B cell (primary cell): ENCODE measurements around the gene BCOR. TPM values are rescaled to one million over a fixed set of nuclear protein-coding genes. Genes with fewer than 3 reads are reported as not detected.

Source experiments
- ATAC-seq: fragments of 200-7000 bp; cut with Tn5 transposase; one replicate; pipeline ENCODE4 v1.10.0; 2021; ENCODE audit warnings: low read depth, mild to moderate bottlenecking, moderate number of reproducible peaks, moderate library complexity
- CTCF ChIA-PET: fragments of 350-600 bp; sonication (Branson Sonifier 250); formaldehyde crosslinking; loops from one replicate; lab custom pipeline; 2021; ENCODE audit warnings: antibody characterized with exemption, inconsistent platforms; lab: Charles Lee
- POLR2A ChIA-PET: fragments of 350-600 bp; sonication (Branson Sonifier 250); formaldehyde crosslinking; loops from one replicate; lab custom pipeline; 2021; ENCODE audit warnings: antibody characterized with exemption; lab: Charles Lee
- DNase-seq: peaks from one replicate; pipeline ENCODE4 v3.0.0; 2013
- H2AFZ ChIP-seq: 2 replicates; pipeline ENCODE4 v1.6.1; 2012; ENCODE audit warnings: mild to moderate bottlenecking, low read depth, low read length; ENCODE audit not compliant: insufficient read depth, poor library complexity, severe bottlenecking
- H3K27ac ChIP-seq, 2 donors: 1 replicate in 1 of 2; 2 replicates in 1 of 2; pipeline ENCODE4 v1.5.1; 2012 to 2013; ENCODE audit warnings: low read length in 2 of 2, mild to moderate bottlenecking in 2 of 2, moderate library complexity in 1 of 2
- H3K27me3 ChIP-seq, 4 experiments: fragments of 200-600 bp in 1 of 4; sonication (generic) in 1 of 4; replicated peaks in 1 of 4; 1 replicate in 2 of 4; 2 replicates in 2 of 4; pipeline versions ENCODE4 v1.6.1 to v1.7.0; 2013 to 2016; ENCODE audit warnings: low read length in 3 of 4, mild to moderate bottlenecking in 2 of 4, mixed read lengths in 1 of 4, moderate library complexity in 1 of 4; ENCODE audit not compliant: insufficient read depth in 4 of 4, control insufficient read depth in 3 of 4; ENCODE audit errors: control extremely low read depth in 1 of 4
- H3K36me3 ChIP-seq, 2 experiments: replicated peaks in 1 of 2; 1 replicate in 1 of 2; 2 replicates in 1 of 2; pipeline versions ENCODE4 v1.6.1 to v1.7.1; 2013; ENCODE audit warnings: low read length in 1 of 2; ENCODE audit not compliant: insufficient read depth in 2 of 2, control insufficient read depth in 1 of 2; ENCODE audit errors: control extremely low read depth in 1 of 2, extremely low read depth in 1 of 2
- H3K4me1 ChIP-seq, 2 donors: fragments of 200-600 bp in 1 of 2; sonication (generic) in 1 of 2; 1 replicate in 1 of 2; 2 replicates in 1 of 2; pipeline versions ENCODE4 v1.5.1 to v1.6.1; 2013 to 2017; ENCODE audit warnings: low read length in 2 of 2; ENCODE audit not compliant: control insufficient read depth in 2 of 2, insufficient read depth in 2 of 2
- H3K4me2 ChIP-seq: replicated peaks from 2 replicates; pipeline ENCODE3; 2012; ENCODE audit warnings: mild to moderate bottlenecking, low read depth, low read length; ENCODE audit not compliant: poor library complexity, severe bottlenecking
- H3K4me3 ChIP-seq, 5 experiments: fragments of 200-600 bp in 1 of 5; sonication (generic) in 1 of 5; 1 replicate in 3 of 5; 2 replicates in 2 of 5; pipeline versions ENCODE4 v1.5.1 to v1.7.0; 2011 to 2016; ENCODE audit warnings: low read length in 4 of 5, mild to moderate bottlenecking in 4 of 5, low read depth in 2 of 5, control low read depth in 1 of 5, moderate library complexity in 1 of 5; ENCODE audit not compliant: insufficient read depth in 1 of 5; ENCODE audit errors: control extremely low read depth in 1 of 5, extremely low read depth in 1 of 5
- H3K79me2 ChIP-seq: fragments of 200-600 bp; sonication (generic); one replicate; pipeline ENCODE4 v1.6.0; 2016; ENCODE audit warnings: low read length; ENCODE audit not compliant: control insufficient read depth, insufficient read depth
- H3K9ac ChIP-seq: fragments of 200-600 bp; sonication (generic); 2 replicates; pipeline ENCODE4 v1.6.1; 2017; ENCODE audit warnings: mild to moderate bottlenecking, low read length, moderate library complexity
- H3K9me3 ChIP-seq, 3 donors: one replicate each; pipeline versions ENCODE4 v1.6.1 to v1.7.1; 2013; ENCODE audit warnings: low read length in 2 of 3; ENCODE audit not compliant: control insufficient read depth in 2 of 3, insufficient read depth in 1 of 3; ENCODE audit errors: control extremely low read depth in 1 of 3
- H4K20me1 ChIP-seq: 2 replicates; pipeline ENCODE4 v1.6.0; 2012; ENCODE audit warnings: mild to moderate bottlenecking, low read length; ENCODE audit not compliant: insufficient read depth, control insufficient read depth, poor library complexity, severe bottlenecking
- H3K27ac Mint-ChIP-seq: one replicate; pipeline ENCODE4 v1.8.0; 2021; ENCODE audit warnings: mixed read lengths
- H3K27me3 Mint-ChIP-seq: one replicate; pipeline ENCODE4 v1.8.0; 2021; ENCODE audit warnings: mixed read lengths
- H3K4me1 Mint-ChIP-seq: one replicate; pipeline ENCODE4 v1.8.0; 2021; ENCODE audit warnings: mixed read lengths
- H3K4me3 Mint-ChIP-seq: one replicate; pipeline ENCODE4 v1.8.0; 2021; ENCODE audit warnings: mixed read lengths
- H3K9me3 Mint-ChIP-seq: one replicate; pipeline ENCODE4 v1.8.0; 2022; ENCODE audit warnings: mixed read lengths; ENCODE audit not compliant: insufficient read depth
- EZH2 ChIP-seq: IDR thresholded peaks from 2 replicates; pipeline ENCODE4 v1.6.1; 2012; ENCODE audit warnings: borderline replicate concordance, low read depth, mild to moderate bottlenecking, moderate library complexity, low read length; ENCODE audit not compliant: insufficient read depth, poor library complexity, severe bottlenecking
- WGBS: methylation state at CpG from one replicate; pipeline ENCODE4 v1.1.5; 2013; ENCODE audit warnings: missing lambda C conversion rate; ENCODE audit not compliant: insufficient coverage; 5-methylcytosine and 5-hydroxymethylcytosine counted together
- intact Hi-C: fragments of 100-400 bp; cut with micrococcal nuclease; formaldehyde crosslinking; loops from one replicate; pipeline ENCODE4 v1.10.0; 2022
- polyA plus RNA-seq: library from polyadenylated mRNA; depleted of rRNA; stranded (reverse); fragments of >200 nt; gene quantifications from 2 replicates; pipeline ENCODE4 v1.2.3, GENCODE V29; 2012
- total RNA-seq, 2 donors: library from RNA; stranded (reverse); fragments of 120-200 nt in 1 of 2; gene quantifications; 1 replicate in 1 of 2; 2 replicates in 1 of 2; pipeline versions ENCODE4 v1.2.3 to v1.2.4, GENCODE V29; 2013 to 2022
- TF ChIP-seq, protein P1 (sequence below): fragments of 200-600 bp; IDR thresholded peaks from one replicate; pipeline ENCODE4 v1.8.0; 2022; ENCODE audit warnings: antibody characterized with exemption, mild to moderate bottlenecking

Gene BCOR
- total and polyA plus RNA-seq, 2 donors (not counting 1 experiment from before 2014, with no cell fraction given), result 19.0 to 65.3 TPM

DNA sequence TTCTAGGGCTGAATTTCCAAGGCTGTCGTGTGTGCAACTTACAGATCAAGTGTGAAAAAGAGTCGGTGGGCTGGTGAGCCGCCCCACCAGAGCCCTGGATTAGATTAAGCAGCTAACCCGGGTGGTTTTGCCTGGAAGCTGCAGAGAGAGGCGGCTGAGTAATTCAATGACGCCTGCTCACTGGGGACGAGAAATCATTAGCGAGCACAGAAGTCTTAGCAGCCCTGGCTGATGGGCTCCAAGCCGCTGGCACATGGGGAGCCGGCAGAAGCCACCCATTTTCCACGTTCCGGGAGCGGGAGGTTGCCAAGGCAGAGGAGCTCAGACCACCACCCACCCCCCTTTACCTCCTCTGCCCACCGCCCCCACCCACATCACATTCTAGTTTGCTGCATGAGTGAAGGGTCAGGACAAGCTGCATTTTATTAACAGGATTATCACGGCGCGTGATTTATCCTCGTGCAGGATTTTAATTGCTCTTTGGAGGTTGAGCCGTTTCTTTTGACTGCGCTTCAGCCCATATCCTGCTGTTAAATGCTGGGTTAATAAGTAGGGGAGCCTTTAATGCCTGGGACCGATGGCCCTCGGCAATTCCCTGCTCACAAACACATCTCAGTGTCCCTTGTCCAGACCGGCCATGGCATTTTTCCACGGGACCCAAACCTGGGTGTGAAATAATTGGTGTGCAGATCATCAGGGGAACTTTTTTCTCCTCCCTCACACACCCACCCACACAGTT lies 19.1 kb downstream of the BCOR start:
- intact Hi-C loops, result no loop called here
- peaks cover 0 to 23% of the 10 kb centered on the region in 2 experiments for H3K36me3 ChIP-seq
- POLR2A ChIA-PET, result no interaction called here

DNA sequence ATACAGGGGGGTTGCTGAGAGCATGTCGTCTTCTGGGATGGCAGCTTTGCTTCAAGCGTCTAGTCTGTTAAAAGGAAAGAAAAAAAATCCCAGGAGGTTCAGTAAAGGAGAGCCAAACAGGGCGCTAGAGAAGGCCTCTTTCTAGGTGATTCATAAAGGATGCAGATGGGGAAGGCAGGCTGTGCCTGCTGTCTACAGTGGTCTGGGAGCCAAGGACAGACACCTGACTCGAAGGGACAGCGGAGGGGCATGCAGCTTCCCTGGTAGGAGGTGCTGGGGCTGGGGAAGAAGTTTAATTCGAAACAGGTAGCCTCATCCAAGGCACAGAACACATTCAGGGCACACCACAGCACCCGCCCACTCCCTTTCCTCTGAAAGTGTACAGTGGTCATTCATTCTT lies 19.9 kb downstream of the BCOR start:
- H3K9ac ChIP-seq, result no peak overlapping the region
- ChIA-PET CTCF (no interaction called here), POLR2A (no interaction called here)
- H4K20me1 ChIP-seq, result peaks cover 59% of the 10 kb centered on the region
- no peak overlapping the region for H3K4me2 ChIP-seq
- no peak overlapping the region for H3K4me3 ChIP-seq
- 88% methylated on average over 2 of the region's 7 CpGs for WGBS
- peaks cover 39% of the 10 kb centered on the region for H3K79me2 ChIP-seq
- TF ChIP-seq, protein P1, sequence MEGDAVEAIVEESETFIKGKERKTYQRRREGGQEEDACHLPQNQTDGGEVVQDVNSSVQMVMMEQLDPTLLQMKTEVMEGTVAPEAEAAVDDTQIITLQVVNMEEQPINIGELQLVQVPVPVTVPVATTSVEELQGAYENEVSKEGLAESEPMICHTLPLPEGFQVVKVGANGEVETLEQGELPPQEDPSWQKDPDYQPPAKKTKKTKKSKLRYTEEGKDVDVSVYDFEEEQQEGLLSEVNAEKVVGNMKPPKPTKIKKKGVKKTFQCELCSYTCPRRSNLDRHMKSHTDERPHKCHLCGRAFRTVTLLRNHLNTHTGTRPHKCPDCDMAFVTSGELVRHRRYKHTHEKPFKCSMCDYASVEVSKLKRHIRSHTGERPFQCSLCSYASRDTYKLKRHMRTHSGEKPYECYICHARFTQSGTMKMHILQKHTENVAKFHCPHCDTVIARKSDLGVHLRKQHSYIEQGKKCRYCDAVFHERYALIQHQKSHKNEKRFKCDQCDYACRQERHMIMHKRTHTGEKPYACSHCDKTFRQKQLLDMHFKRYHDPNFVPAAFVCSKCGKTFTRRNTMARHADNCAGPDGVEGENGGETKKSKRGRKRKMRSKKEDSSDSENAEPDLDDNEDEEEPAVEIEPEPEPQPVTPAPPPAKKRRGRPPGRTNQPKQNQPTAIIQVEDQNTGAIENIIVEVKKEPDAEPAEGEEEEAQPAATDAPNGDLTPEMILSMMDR, result no peak
- no peak for TF ChIP-seq EZH2
- H3K36me3 ChIP-seq, result peaks cover 0 to 30% of the 10 kb centered on the region in 2 experiments
- no peak overlapping the region for H3K27ac Mint-ChIP-seq
- intact Hi-C loops, result no loop called here
- H3K4me1 ChIP-seq, result peaks cover 8% of the 10 kb centered on the region in 2 donors
- H3K4me1 Mint-ChIP-seq, result peaks cover 16% of the 10 kb centered on the region
- no peak overlapping the region for H3K4me3 Mint-ChIP-seq
- ATAC-seq, result no peak
- H2AFZ ChIP-seq, result no peak overlapping the region
- H3K27ac ChIP-seq, result no peak overlapping the region
- no peaks in the 10 kb centered on the region for H3K9me3 ChIP-seq
- no peaks in the 10 kb centered on the region for H3K27me3 ChIP-seq
- no peaks in the 10 kb centered on the region for H3K27me3 Mint-ChIP-seq
- no peaks in the 10 kb centered on the region for H3K9me3 Mint-ChIP-seq
- DNase-seq, result no peak

More for the DNA sequence above, 19.1 kb downstream of the BCOR start:
- Histone ChIP-seq H3K4me3 (no peak overlapping the region), H3K4me1 (peaks cover 11 to 14% of the 10 kb centered on the region in 2 donors), H3K4me2 (no peak overlapping the region), H3K9me3 (no peaks in the 10 kb centered on the region), H3K27ac (no peak overlapping the region), H3K27me3 (no peaks in the 10 kb centered on the region), H2AFZ (no peak overlapping the region), H4K20me1 (peaks cover 63% of the 10 kb centered on the region), H3K79me2 (peaks cover 43% of the 10 kb centered on the region), H3K9ac (no peak overlapping the region)
- TF ChIP-seq, protein P1, result no peak
- TF ChIP-seq EZH2, result no peak
- CTCF ChIA-PET, result no interaction called here
- 94% methylated on average over 5 of the region's 24 CpGs for WGBS
- Mint-ChIP-seq H3K4me3 (no peak overlapping the region), H3K27ac (no peak overlapping the region), H3K4me1 (peaks cover 16% of the 10 kb centered on the region), H3K9me3 (no peaks in the 10 kb centered on the region), H3K27me3 (no peaks in the 10 kb centered on the region)
- DNase-seq (no peak), ATAC-seq (no peak)
